Measurements from ENCODE around the gene ABHD1. TPM values are rescaled to one million over a fixed set of nuclear protein-coding genes. Genes with fewer than 3 reads are reported as not detected.
"Not testable (repeated sequence)": the region's sequence is repeated elsewhere in the genome, so short reads cannot be mapped to it uniquely, and the experiment has no call there.

Gene ABHD1
- total RNA-seq, 1 experiment from 2014 or later = 1.7 TPM

DNA sequence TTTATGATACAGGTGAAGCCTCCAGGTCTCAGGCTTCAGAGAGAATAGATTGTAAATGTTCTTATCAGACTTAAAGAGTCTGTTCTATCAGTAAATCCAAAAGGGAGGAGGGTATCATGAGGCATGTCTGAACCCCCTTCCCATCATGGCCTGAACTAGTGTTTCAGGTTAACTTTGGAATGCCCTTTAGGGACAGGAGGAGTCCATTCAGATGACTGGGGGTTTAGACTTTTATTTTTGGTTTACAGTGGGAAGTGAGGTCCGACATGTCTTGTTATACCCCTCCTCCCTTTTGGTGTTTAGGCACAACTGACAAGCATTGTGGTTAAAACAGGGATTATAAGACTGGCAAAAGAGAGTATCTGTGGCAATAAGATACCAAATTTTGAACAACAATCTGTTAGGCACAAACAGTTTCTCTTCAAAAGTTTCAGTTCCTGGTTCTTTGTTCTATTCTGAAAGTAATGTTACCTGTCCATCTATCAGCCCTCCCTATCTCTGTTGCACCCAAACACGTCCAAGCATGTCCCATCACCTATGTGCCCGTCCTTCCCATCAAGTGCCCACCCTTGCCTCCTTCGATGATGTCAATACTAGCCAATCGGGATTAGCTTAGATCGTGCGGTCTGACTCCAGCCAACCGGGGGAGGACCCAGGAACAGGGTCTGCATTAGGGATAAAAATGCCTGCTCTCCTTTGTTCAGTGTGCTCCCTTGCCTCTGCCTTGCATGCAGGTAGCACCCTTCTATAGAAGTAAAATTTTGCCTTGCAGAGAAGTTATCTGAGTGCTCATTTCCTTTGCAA, 41.5 kb downstream of the ABHD1 start:
- no peak for DNase-seq (ENCODE audit: low read depth)

DNA sequence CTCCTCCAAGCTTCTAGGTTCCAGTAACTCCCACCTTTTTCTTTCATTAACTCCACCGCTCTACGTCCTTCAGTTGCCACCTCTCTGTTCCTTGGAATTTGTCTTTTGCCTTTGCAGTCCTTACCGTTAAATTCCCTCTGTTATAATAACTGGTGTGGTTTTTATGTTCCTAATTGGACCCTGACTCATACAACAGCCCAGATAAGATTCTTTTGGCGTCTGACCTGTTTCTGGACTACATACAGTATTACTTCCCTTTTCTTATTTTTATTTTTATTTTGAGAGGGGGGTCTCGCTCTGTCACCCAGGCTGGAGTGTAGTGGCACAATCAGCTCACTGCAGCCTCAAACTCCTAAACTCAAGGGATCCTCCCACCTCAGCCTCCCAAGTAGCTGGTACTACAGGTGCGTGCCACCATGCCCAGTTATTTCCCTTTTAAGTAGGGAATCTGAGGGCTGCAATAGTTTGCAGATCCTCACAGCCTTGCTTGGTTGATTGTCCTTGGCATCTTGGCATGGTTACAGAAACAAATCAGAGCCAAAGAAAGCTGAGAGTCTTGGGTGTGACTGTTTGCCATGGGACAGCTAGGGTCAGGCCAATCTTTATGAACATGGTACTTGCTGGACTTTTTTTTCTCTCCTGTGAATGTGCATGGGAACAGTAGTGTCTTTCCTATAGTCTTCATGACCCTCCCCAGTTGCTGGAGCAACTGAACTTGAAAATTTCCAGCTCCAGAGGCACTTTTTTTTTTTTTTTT, 47.1 kb downstream of the ABHD1 start:
- DNase-seq (ENCODE audit: low read depth) = no peak

DNA sequence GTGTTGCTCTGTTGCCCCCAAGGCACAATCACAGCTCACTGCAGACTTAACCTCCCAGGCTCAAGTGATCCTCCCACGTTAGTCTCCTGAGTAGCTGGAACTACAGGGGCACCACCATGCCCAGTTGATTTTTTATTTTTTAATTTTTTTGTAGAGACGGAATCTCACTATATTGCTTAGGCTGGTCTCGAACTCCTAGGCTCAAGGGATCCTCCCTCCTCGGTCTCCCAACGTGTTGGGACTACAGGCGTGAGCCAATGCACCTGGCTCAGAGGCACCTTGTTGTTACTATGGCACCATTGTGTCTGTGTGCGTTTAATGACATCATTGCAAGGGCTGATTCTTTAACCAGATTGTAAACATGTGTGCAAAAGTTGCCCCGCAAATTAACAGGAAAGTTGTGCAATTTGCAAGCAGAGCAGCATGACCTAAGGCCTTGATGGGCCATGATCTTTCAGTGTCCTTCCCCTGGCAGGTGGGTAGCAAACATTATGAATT, 47.8 kb downstream of the ABHD1 start:
- DNase-seq (ENCODE audit: low read depth) = no peak

DNA sequence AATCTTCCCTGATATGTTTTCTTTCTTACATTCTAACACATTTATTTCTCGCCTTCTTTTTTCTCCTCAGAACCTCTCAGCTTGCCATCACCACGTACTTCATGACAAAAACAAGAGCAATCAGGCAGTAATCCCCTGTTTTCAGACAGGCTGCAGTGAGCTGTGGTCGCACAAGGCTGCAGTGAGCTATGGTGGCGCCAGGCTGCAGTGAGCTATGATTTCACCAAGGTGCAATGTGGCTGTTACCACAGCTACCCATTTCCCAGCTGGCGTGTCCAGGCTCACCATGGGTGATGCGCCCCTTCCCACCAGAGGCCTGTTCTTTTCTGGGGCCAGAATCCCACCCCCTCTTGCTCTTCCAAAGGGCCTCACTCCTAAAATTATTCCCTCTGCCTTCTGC, 51.0 kb downstream of the ABHD1 start:
- peak; percentile 48 for DNase-seq (ENCODE audit: low read depth)

DNA sequence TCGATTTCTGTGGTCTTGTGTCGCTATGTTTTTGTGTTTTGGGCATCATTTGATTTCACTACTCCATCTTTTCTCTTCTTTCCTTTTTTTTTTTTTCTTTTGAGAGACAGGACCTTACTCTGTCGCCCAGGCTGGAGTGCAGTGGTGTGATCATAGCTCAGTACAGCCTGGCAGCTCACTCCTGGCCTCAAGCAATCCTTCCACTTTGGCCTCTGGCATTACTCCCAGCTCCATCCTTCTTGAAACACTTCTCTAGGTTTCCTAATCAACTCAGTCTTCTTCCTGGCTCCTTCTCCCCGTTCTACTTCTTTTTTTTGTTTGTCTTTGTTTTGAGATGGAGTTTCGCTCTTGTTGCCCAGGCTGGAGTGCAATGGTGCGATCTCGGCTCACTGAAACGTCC, 51.7 kb downstream of the ABHD1 start:
- no peak for DNase-seq (ENCODE audit: low read depth)

DNA sequence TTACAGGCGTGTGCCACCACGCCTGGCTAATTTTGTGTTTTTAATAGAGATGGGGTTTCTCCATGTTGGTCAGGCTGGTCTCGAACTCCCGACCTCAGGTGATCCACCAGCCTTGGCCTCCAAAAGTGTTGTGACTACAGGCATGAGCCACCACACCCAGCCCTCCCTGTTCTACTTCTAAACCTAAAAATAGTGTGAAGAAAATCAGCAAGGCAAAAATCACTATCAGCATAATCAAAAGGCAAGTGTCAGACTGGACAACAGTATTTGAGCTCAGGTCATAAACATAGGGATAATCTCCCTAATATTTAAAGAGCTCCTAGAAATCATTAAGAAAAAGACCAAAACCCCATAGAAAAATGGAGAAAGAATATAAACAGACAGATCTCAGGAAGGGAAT, 52.2 kb downstream of the ABHD1 start:
- DNase-seq (ENCODE audit: low read depth) = not testable (repeated sequence)

DNA sequence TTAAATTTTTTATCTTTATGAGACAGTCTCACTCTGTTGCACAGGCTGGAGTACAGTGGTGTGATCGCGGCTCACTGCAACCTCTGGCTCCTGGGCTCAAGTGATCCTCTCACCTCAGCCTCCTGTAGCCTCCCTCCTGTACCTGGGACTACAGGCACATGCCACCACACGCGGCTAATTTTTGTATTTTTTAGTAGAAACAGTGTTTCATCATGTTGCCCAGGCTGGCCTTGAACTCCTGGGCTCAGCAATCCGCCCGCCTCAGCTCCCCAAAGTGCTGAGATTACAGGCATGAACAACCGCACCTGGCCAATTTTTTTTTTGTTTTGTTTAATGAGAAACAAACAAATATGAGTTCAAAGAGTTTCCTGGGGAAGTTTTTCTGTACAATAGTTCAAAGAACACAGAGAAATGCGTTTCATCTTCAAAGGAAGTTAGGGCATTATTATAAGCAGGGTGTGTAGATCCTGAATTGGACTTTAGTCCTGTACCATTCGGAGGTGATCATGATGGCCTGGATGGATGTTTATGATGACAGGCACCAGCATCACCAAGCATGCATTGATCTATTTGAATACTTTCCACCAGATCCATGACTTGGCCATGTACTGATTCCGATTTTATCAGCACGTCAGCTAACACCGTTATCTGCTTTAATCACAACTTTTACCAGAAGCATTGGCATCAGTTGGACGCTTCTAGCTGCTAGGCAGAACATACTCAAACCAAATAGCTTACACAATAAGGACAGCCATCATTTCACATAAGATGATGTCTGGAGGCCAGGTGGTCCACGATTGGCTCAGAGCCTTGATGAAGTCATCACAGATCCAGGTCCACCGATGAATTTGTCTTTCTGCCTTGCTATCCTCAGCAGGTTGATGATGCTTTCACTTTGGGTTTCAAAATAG, 54.1 kb downstream of the ABHD1 start:
- no peak for DNase-seq (ENCODE audit: low read depth)

DNA sequence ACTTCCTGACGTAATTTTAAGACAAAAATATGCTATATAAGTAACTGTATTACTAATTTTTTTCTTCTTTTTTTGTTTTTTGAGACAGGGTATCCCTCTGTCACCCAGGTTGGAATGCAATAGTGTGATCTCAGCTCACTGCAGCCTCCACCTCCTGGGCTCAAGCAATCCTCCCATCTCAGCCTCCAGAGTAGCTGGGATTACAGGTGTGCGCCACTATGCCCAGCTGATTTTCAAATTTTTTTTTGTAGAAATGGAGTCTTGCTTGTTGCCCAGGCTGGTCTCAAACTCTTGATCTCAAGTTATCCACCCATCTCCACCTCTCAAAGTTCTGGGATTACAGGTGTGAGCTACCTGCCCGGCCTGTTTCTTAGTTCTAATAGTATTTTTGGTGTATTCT, 54.9 kb downstream of the ABHD1 start:
- DNase-seq (ENCODE audit: low read depth) = no peak

DNA sequence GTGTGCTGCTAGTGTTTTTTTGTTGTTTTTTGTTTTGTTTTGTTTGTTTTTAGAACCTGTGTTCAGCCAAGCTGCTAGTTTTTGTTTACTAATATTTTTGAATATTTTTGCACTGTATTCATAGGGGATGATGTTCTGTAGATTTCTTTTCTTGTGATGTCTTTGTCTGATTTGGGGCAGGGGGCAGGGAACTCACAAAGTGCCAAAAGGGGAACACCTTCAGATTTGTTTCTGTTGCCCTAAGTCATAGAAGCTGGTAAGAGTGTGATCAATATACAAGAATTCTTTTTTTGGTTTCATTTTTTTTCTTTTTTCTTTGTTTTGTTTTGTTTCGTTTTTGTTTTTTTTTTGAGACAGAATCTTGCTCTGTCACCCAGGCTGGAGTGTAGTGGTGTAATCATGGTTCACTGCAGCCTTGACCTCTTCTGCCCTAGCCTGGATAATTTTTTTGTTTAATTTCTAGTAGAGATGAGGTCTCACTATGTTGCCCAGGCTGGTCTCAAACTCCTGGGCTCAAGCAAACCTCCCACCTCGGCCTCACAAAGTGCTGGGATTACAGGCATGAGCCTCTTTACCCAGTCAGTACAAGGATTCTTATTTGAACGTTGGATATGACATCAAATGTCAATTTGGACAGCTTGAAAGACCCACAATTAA, 55.9 kb downstream of the ABHD1 start:
- DNase-seq (ENCODE audit: low read depth) = no peak

Other genes starting within 250 kb of the ABHD1 start
- gene MAPRE3, start 153.2 kb upstream of the ABHD1 start, total RNA-seq (2014; rRNA removed; shearing (Covaris generic)) = 4.6 and 6.6 TPM in 2 replicates
- gene TMEM214, start 90.8 kb upstream of the ABHD1 start, total RNA-seq (2014; rRNA removed; shearing (Covaris generic)) = 36.7 and 42.7 TPM in 2 replicates
- 19.3 and 22.5 TPM in 2 replicates for gene AGBL5, start 72.1 kb upstream of the ABHD1 start, total RNA-seq (2014; rRNA removed; shearing (Covaris generic))
- 184 and 194 TPM in 2 replicates for gene OST4, start 52.2 kb upstream of the ABHD1 start, total RNA-seq (2014; rRNA removed; shearing (Covaris generic))
- gene EMILIN1, start 45.2 kb upstream of the ABHD1 start, total RNA-seq (2014; rRNA removed; shearing (Covaris generic)) = 6.0 and 10.2 TPM in 2 replicates
- gene KHK, start 37.0 kb upstream of the ABHD1 start, total RNA-seq (2014; rRNA removed; shearing (Covaris generic)) = 1.1 and 2.9 TPM in 2 replicates
- 3.4 and 8.6 TPM in 2 replicates for gene CGREF1, start 4.7 kb upstream of the ABHD1 start, total RNA-seq (2014; rRNA removed; shearing (Covaris generic))
- gene PREB, start 10.8 kb downstream of the ABHD1 start, total RNA-seq (2014; rRNA removed; shearing (Covaris generic)) = 79.3 and 84.9 TPM in 2 replicates
- not detected in 2 replicates for gene PRR30, start 15.6 kb downstream of the ABHD1 start, total RNA-seq (2014; rRNA removed; shearing (Covaris generic))
- not detected in 2 replicates for gene TCF23, start 25.2 kb downstream of the ABHD1 start, total RNA-seq (2014; rRNA removed; shearing (Covaris generic))
- gene ATRAID, start 88.2 kb downstream of the ABHD1 start, total RNA-seq (2014; rRNA removed; shearing (Covaris generic)) = 94.2 and 249 TPM in 2 replicates
- 86.8 and 101 TPM in 2 replicates for gene SLC5A6, start 88.5 kb downstream of the ABHD1 start, total RNA-seq (2014; rRNA removed; shearing (Covaris generic))
- gene CAD, start 93.6 kb downstream of the ABHD1 start, total RNA-seq (2014; rRNA removed; shearing (Covaris generic)) = 26.6 and 29.7 TPM in 2 replicates
- 0.11 TPM in 1 of 2 replicates, not detected in the other for gene SLC30A3, start 139.2 kb downstream of the ABHD1 start, total RNA-seq (2014; rRNA removed; shearing (Covaris generic))
- gene DNAJC5G, start 151.6 kb downstream of the ABHD1 start, total RNA-seq (2014; rRNA removed; shearing (Covaris generic)) = not detected in 2 replicates
- not detected in 2 replicates for gene TRIM54, start 158.6 kb downstream of the ABHD1 start, total RNA-seq (2014; rRNA removed; shearing (Covaris generic))
- 0.11 TPM in 1 of 2 replicates, not detected in the other for gene UCN, start 184.6 kb downstream of the ABHD1 start, total RNA-seq (2014; rRNA removed; shearing (Covaris generic))
- gene MPV17, start 199.3 kb downstream of the ABHD1 start, total RNA-seq (2014; rRNA removed; shearing (Covaris generic)) = 58.5 and 62.8 TPM in 2 replicates
- 36.6 and 49.1 TPM in 2 replicates for gene GTF3C2, start 232.9 kb downstream of the ABHD1 start, total RNA-seq (2014; rRNA removed; shearing (Covaris generic))
- gene EIF2B4, start 246.5 kb downstream of the ABHD1 start, total RNA-seq (2014; rRNA removed; shearing (Covaris generic)) = 40.3 and 49.1 TPM in 2 replicates
- gene SNX17, start 246.8 kb downstream of the ABHD1 start, total RNA-seq (2014; rRNA removed; shearing (Covaris generic)) = 107 and 126 TPM in 2 replicates